B cell (primary cell): ENCODE measurements around the gene CTNNA3. TPM values are rescaled to one million over a fixed set of nuclear protein-coding genes. Genes with fewer than 3 reads are reported as not detected.

Experiments used
- ATAC-seq: fragments of 200-7000 bp; cut with Tn5 transposase; one replicate; pipeline ENCODE4 v1.10.0; 2021; ENCODE audit warnings: low read depth, mild to moderate bottlenecking, moderate number of reproducible peaks, moderate library complexity
- CTCF ChIA-PET: fragments of 350-600 bp; sonication (Branson Sonifier 250); formaldehyde crosslinking; loops from one replicate; lab custom pipeline; 2021; ENCODE audit warnings: antibody characterized with exemption, inconsistent platforms; lab: Charles Lee
- POLR2A ChIA-PET: fragments of 350-600 bp; sonication (Branson Sonifier 250); formaldehyde crosslinking; loops from one replicate; lab custom pipeline; 2021; ENCODE audit warnings: antibody characterized with exemption; lab: Charles Lee
- DNase-seq: peaks from one replicate; pipeline ENCODE4 v3.0.0; 2013
- H2AFZ ChIP-seq: 2 replicates; pipeline ENCODE4 v1.6.1; 2012; ENCODE audit warnings: mild to moderate bottlenecking, low read depth, low read length; ENCODE audit not compliant: insufficient read depth, poor library complexity, severe bottlenecking
- H3K27ac ChIP-seq, 2 donors: 1 replicate in 1 of 2; 2 replicates in 1 of 2; pipeline ENCODE4 v1.5.1; 2012 to 2013; ENCODE audit warnings: low read length in 2 of 2, mild to moderate bottlenecking in 2 of 2, moderate library complexity in 1 of 2
- H3K27me3 ChIP-seq, 4 experiments: fragments of 200-600 bp in 1 of 4; sonication (generic) in 1 of 4; replicated peaks in 1 of 4; 1 replicate in 2 of 4; 2 replicates in 2 of 4; pipeline versions ENCODE4 v1.6.1 to v1.7.0; 2013 to 2016; ENCODE audit warnings: low read length in 3 of 4, mild to moderate bottlenecking in 2 of 4, mixed read lengths in 1 of 4, moderate library complexity in 1 of 4; ENCODE audit not compliant: insufficient read depth in 4 of 4, control insufficient read depth in 3 of 4; ENCODE audit errors: control extremely low read depth in 1 of 4
- H3K36me3 ChIP-seq, 2 experiments: replicated peaks in 1 of 2; 1 replicate in 1 of 2; 2 replicates in 1 of 2; pipeline versions ENCODE4 v1.6.1 to v1.7.1; 2013; ENCODE audit warnings: low read length in 1 of 2; ENCODE audit not compliant: insufficient read depth in 2 of 2, control insufficient read depth in 1 of 2; ENCODE audit errors: control extremely low read depth in 1 of 2, extremely low read depth in 1 of 2
- H3K4me1 ChIP-seq, 2 donors: fragments of 200-600 bp in 1 of 2; sonication (generic) in 1 of 2; 1 replicate in 1 of 2; 2 replicates in 1 of 2; pipeline versions ENCODE4 v1.5.1 to v1.6.1; 2013 to 2017; ENCODE audit warnings: low read length in 2 of 2; ENCODE audit not compliant: control insufficient read depth in 2 of 2, insufficient read depth in 2 of 2
- H3K4me2 ChIP-seq: replicated peaks from 2 replicates; pipeline ENCODE3; 2012; ENCODE audit warnings: mild to moderate bottlenecking, low read depth, low read length; ENCODE audit not compliant: poor library complexity, severe bottlenecking
- H3K4me3 ChIP-seq, 5 experiments: fragments of 200-600 bp in 1 of 5; sonication (generic) in 1 of 5; 1 replicate in 3 of 5; 2 replicates in 2 of 5; pipeline versions ENCODE4 v1.5.1 to v1.7.0; 2011 to 2016; ENCODE audit warnings: low read length in 4 of 5, mild to moderate bottlenecking in 4 of 5, low read depth in 2 of 5, control low read depth in 1 of 5, moderate library complexity in 1 of 5; ENCODE audit not compliant: insufficient read depth in 1 of 5; ENCODE audit errors: control extremely low read depth in 1 of 5, extremely low read depth in 1 of 5
- H3K79me2 ChIP-seq: fragments of 200-600 bp; sonication (generic); one replicate; pipeline ENCODE4 v1.6.0; 2016; ENCODE audit warnings: low read length; ENCODE audit not compliant: control insufficient read depth, insufficient read depth
- H3K9ac ChIP-seq: fragments of 200-600 bp; sonication (generic); 2 replicates; pipeline ENCODE4 v1.6.1; 2017; ENCODE audit warnings: mild to moderate bottlenecking, low read length, moderate library complexity
- H3K9me3 ChIP-seq, 3 donors: one replicate each; pipeline versions ENCODE4 v1.6.1 to v1.7.1; 2013; ENCODE audit warnings: low read length in 2 of 3; ENCODE audit not compliant: control insufficient read depth in 2 of 3, insufficient read depth in 1 of 3; ENCODE audit errors: control extremely low read depth in 1 of 3
- H4K20me1 ChIP-seq: 2 replicates; pipeline ENCODE4 v1.6.0; 2012; ENCODE audit warnings: mild to moderate bottlenecking, low read length; ENCODE audit not compliant: insufficient read depth, control insufficient read depth, poor library complexity, severe bottlenecking
- H3K27ac Mint-ChIP-seq: one replicate; pipeline ENCODE4 v1.8.0; 2021; ENCODE audit warnings: mixed read lengths
- H3K27me3 Mint-ChIP-seq: one replicate; pipeline ENCODE4 v1.8.0; 2021; ENCODE audit warnings: mixed read lengths
- H3K4me1 Mint-ChIP-seq: one replicate; pipeline ENCODE4 v1.8.0; 2021; ENCODE audit warnings: mixed read lengths
- H3K4me3 Mint-ChIP-seq: one replicate; pipeline ENCODE4 v1.8.0; 2021; ENCODE audit warnings: mixed read lengths
- H3K9me3 Mint-ChIP-seq: one replicate; pipeline ENCODE4 v1.8.0; 2022; ENCODE audit warnings: mixed read lengths; ENCODE audit not compliant: insufficient read depth
- EZH2 ChIP-seq: IDR thresholded peaks from 2 replicates; pipeline ENCODE4 v1.6.1; 2012; ENCODE audit warnings: borderline replicate concordance, low read depth, mild to moderate bottlenecking, moderate library complexity, low read length; ENCODE audit not compliant: insufficient read depth, poor library complexity, severe bottlenecking
- WGBS: methylation state at CpG from one replicate; pipeline ENCODE4 v1.1.5; 2013; ENCODE audit warnings: missing lambda C conversion rate; ENCODE audit not compliant: insufficient coverage; 5-methylcytosine and 5-hydroxymethylcytosine counted together
- intact Hi-C: fragments of 100-400 bp; cut with micrococcal nuclease; formaldehyde crosslinking; loops from one replicate; pipeline ENCODE4 v1.10.0; 2022
- polyA plus RNA-seq: library from polyadenylated mRNA; depleted of rRNA; stranded (reverse); fragments of >200 nt; gene quantifications from 2 replicates; pipeline ENCODE4 v1.2.3, GENCODE V29; 2012
- total RNA-seq, 2 donors: library from RNA; stranded (reverse); fragments of 120-200 nt in 1 of 2; gene quantifications; 1 replicate in 1 of 2; 2 replicates in 1 of 2; pipeline versions ENCODE4 v1.2.3 to v1.2.4, GENCODE V29; 2013 to 2022
- TF ChIP-seq, protein P1 (sequence below): fragments of 200-600 bp; IDR thresholded peaks from one replicate; pipeline ENCODE4 v1.8.0; 2022; ENCODE audit warnings: antibody characterized with exemption, mild to moderate bottlenecking

Gene CTNNA3
- total and polyA plus RNA-seq, 2 donors (not counting 1 experiment from before 2014, with no cell fraction given), result 0.01 TPM; not detected in 1

DNA sequence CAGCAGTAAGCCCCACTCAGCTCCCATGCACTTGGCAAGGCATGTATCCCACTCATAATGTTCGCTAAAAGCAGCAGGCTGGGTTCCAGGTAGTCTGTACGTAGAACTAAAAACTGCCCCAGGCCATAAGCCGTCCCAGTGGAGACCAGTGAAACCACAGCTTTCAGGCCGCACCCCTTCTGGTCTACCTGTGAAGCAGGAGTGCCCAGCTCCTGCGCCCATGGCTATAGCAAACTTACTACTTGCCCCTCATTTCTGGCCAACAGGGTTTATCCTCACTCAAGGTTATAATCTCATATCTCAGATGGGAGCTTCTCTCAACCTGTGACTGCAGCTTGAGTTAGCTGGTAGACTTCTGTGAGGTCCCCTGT is 1108.3 kb downstream of the CTNNA3 start:
- Mint-ChIP-seq H3K4me3 (no peak overlapping the region), H3K27ac (no peak overlapping the region), H3K27me3 (no peaks in the 10 kb centered on the region), H3K4me1 (no peaks in the 10 kb centered on the region), H3K9me3 (no peaks in the 10 kb centered on the region)
- Histone ChIP-seq H3K4me2 (no peak overlapping the region), H3K4me1 (no peaks in the 10 kb centered on the region), H4K20me1 (no peaks in the 10 kb centered on the region), H3K27ac (no peak overlapping the region), H3K4me3 (no peak overlapping the region), H3K27me3 (no peaks in the 10 kb centered on the region), H3K79me2 (no peaks in the 10 kb centered on the region), H2AFZ (no peak overlapping the region), H3K9ac (no peak overlapping the region), H3K36me3 (no peaks in the 10 kb centered on the region), H3K9me3 (peaks cover 0 to 7% (median 0%) of the 10 kb centered on the region in 3 donors)
- intact Hi-C loops, result no loop called here
- ChIA-PET CTCF (no interaction called here), POLR2A (no interaction called here)
- TF ChIP-seq EZH2, result no peak
- TF ChIP-seq, protein P1, sequence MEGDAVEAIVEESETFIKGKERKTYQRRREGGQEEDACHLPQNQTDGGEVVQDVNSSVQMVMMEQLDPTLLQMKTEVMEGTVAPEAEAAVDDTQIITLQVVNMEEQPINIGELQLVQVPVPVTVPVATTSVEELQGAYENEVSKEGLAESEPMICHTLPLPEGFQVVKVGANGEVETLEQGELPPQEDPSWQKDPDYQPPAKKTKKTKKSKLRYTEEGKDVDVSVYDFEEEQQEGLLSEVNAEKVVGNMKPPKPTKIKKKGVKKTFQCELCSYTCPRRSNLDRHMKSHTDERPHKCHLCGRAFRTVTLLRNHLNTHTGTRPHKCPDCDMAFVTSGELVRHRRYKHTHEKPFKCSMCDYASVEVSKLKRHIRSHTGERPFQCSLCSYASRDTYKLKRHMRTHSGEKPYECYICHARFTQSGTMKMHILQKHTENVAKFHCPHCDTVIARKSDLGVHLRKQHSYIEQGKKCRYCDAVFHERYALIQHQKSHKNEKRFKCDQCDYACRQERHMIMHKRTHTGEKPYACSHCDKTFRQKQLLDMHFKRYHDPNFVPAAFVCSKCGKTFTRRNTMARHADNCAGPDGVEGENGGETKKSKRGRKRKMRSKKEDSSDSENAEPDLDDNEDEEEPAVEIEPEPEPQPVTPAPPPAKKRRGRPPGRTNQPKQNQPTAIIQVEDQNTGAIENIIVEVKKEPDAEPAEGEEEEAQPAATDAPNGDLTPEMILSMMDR, result no peak
- DNase-seq (no peak), ATAC-seq (no peak)
- 84% methylated on average over 5 of the region's 5 CpGs for WGBS

DNA sequence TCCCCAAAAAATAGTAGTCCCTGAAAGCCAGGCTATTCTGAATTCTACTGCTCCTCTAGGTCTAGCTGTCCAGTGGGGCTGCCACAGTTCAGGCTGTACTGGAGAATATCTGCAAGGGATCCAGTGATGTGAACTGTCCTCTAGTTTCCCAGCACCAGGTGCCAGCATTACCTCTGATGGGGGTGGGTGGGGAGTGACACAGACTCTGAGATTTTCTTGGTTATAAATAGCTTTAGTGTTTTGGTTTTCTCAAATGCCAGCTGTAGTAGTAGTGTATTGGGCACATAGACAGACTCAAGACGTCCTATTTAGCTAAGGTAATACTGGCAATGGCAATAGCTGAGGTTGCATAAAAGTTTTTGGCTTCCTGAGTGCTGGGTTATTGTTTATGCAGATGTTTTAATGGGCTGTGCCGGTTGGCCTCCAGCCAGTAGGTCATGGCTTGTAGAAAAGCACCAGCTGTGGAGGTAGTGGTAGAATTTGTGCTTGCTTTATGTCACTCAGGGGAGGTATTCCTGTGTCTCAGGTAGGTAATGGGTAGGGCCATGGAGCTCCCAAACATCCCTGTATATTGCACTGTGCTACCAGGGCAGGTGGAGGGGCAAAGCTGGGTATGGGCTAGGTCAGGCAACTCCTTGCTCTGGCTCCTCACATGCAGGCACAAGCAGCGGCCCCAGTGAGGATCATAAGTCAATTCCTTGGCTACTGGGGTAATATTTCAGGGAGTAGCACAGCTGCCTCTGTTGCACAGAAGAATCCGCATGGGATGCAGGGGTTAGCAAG is 1108.9 kb downstream of the CTNNA3 start:
- Histone ChIP-seq H3K79me2 (no peaks in the 10 kb centered on the region), H3K9me3 (peaks cover 0 to 7% (median 0%) of the 10 kb centered on the region in 3 donors), H3K4me1 (no peaks in the 10 kb centered on the region), H4K20me1 (no peaks in the 10 kb centered on the region), H3K4me2 (no peak overlapping the region), H3K9ac (no peak overlapping the region), H3K36me3 (no peaks in the 10 kb centered on the region), H3K27me3 (no peaks in the 10 kb centered on the region), H2AFZ (no peak overlapping the region), H3K27ac (no peak overlapping the region), H3K4me3 (no peak overlapping the region)
- DNase-seq (no peak), ATAC-seq (no peak)
- TF ChIP-seq EZH2, result no peak
- TF ChIP-seq, protein P1, result no peak
- Mint-ChIP-seq H3K9me3 (no peaks in the 10 kb centered on the region), H3K27ac (no peak overlapping the region), H3K4me1 (no peaks in the 10 kb centered on the region), H3K27me3 (no peaks in the 10 kb centered on the region), H3K4me3 (no peak overlapping the region)
- ChIA-PET CTCF (no interaction called here), POLR2A (no interaction called here)
- intact Hi-C loops, result no loop called here
- 84% methylated on average over 4 of the region's 4 CpGs for WGBS
